ENCODE results near the gene WNT4.
A peak's percentile ranks its signal among the peaks of the same experiment; 100 is the strongest.

The WNT4 gene

GRCh38 chr1:22128392-22128791 lies 14.5 kb downstream of the WNT4 start:
- no peak for DNase-seq

- no peak for DNase-seq
Observed at GRCh38 chr1:22127731-22128130, 15.2 kb downstream of the WNT4 start.

- DNase-seq, result no peak
Observed at GRCh38 chr1:22127248-22127647, 15.6 kb downstream of the WNT4 start.

GRCh38 chr1:22126531-22126930 lies 16.4 kb downstream of the WNT4 start:
- no peak for DNase-seq

GRCh38 chr1:22124592-22125229 lies 18.2 kb downstream of the WNT4 start:
- DNase-seq, result no peak

- DNase-seq, result no peak
Observed at GRCh38 chr1:22123901-22124404, 18.9 kb downstream of the WNT4 start.

- DNase-seq, result peak; percentile 37
Observed at GRCh38 chr1:22123071-22123390, 19.9 kb downstream of the WNT4 start.

GRCh38 chr1:22122273-22123070 lies 20.4 kb downstream of the WNT4 start:
- DNase-seq, result no peak

GRCh38 chr1:22121421-22121911 lies 21.4 kb downstream of the WNT4 start:
- DNase-seq, result no peak

GRCh38 chr1:22120469-22120790 lies 22.5 kb downstream of the WNT4 start:
- DNase-seq, result no peak

GRCh38 chr1:22119626-22120468 lies 23.1 kb downstream of the WNT4 start:
- DNase-seq, result no peak

GRCh38 chr1:22118291-22118992 lies 24.5 kb downstream of the WNT4 start:
- no peak for DNase-seq

GRCh38 chr1:22117851-22118250 lies 25.0 kb downstream of the WNT4 start:
- DNase-seq, result no peak

- no peak for DNase-seq
Observed at GRCh38 chr1:22117238-22117637, 25.7 kb downstream of the WNT4 start.

- no peak for DNase-seq
Observed at GRCh38 chr1:22115286-22115685, 27.6 kb downstream of the WNT4 start.

GRCh38 chr1:22114083-22115012 lies 28.5 kb downstream of the WNT4 start:
- peak; percentile 79 for DNase-seq

- no peak for DNase-seq
Observed at GRCh38 chr1:22112554-22112953, 30.3 kb downstream of the WNT4 start.

GRCh38 chr1:22111620-22112019 lies 31.3 kb downstream of the WNT4 start:
- DNase-seq, result peak; percentile 25

GRCh38 chr1:22111115-22111514 lies 31.8 kb downstream of the WNT4 start:
- no peak for DNase-seq

- no peak for DNase-seq
Observed at GRCh38 chr1:22110016-22110415, 32.9 kb downstream of the WNT4 start.

GRCh38 chr1:22108339-22109105 lies 34.4 kb downstream of the WNT4 start:
- peak; percentile 45 for DNase-seq

Measured in fibroblast of skin of right quadriceps (primary cell).